Measurements from ENCODE around the gene COL2A1.

GRCh38 chr12:48016373-48017020, 12.2 kb upstream of the COL2A1 start:
- no peak for TF ChIP-seq FOXM1 (IDR thresholded peaks at IDR 0.05; ENCODE audit: borderline replicate concordance)
- TF ChIP-seq BHLHE40 (IDR thresholded peaks at IDR 0.05; ENCODE audit: borderline replicate concordance): no peak
- TF ChIP-seq TARDBP (IDR thresholded peaks at IDR 0.05): no peak
- no peak for TF ChIP-seq SUZ12 (IDR thresholded peaks at IDR 0.05)
- no peak for TF ChIP-seq FOXA1 (IDR thresholded peaks at IDR 0.05)
- TF ChIP-seq LEF1 (IDR thresholded peaks at IDR 0.05; ENCODE audit: borderline replicate concordance): no peak
- TF ChIP-seq HDGF (IDR thresholded peaks at IDR 0.05; ENCODE audit: borderline replicate concordance): no peak
